Dedifferentiated amniotic fluid mesenchymal stem cell (primary cell): ENCODE measurements around the gene MRPL14.
A peak's percentile ranks its signal among the peaks of the same experiment; 100 is the strongest.

Experiments used
- DNase-seq: peaks from one replicate; pipeline ENCODE4 v3.0.0-alpha.2; 2016; ENCODE audit errors: extremely low spot score

The MRPL14 gene

GRCh38 chr6:44066394-44067172 is 60.7 kb downstream of the MRPL14 start:
- DNase-seq: no peak

GRCh38 chr6:44065443-44066140 is 61.7 kb downstream of the MRPL14 start:
- DNase-seq: no peak

GRCh38 chr6:44064948-44065272 is 62.3 kb downstream of the MRPL14 start:
- DNase-seq: no peak

- peak; percentile 63 for DNase-seq
Measured at GRCh38 chr6:44064089-44064947, 62.9 kb downstream of the MRPL14 start.

GRCh38 chr6:44063561-44064059 is 63.6 kb downstream of the MRPL14 start:
- DNase-seq: no peak
